GM13977 (cell line): ENCODE data around the gene PRKAG2.

Source experiments
- DNase-seq: peaks from one replicate; pipeline ENCODE4 v3.0.0; 2012; ENCODE audit warnings: low spot score
- in situ Hi-C: fragments of 300-500 bp; cut with MboI; formaldehyde crosslinking; loops from one replicate; pipeline ENCODE4 v1.12.0; 2022; ENCODE audit warnings: low sequenced_read_pairs, low pct_unique_long_range_greater_than_20kb, mixed read lengths, inconsistent platforms; ENCODE audit not compliant: unreplicated experiment
- TF ChIP-seq, protein P1 (sequence below): IDR thresholded peaks from 2 replicates; pipeline ENCODE4 v1.5.1; 2012; ENCODE audit warnings: mild to moderate bottlenecking, control low read depth; ENCODE audit not compliant: insufficient read depth; ENCODE audit errors: extremely low read depth, missing control alignments

The PRKAG2 gene

GRCh38 chr7:151804756-151805155 lies 72.2 kb downstream of the PRKAG2 start:
- no peak for DNase-seq
- in situ Hi-C loops: no loop called here
- TF ChIP-seq, protein P1, sequence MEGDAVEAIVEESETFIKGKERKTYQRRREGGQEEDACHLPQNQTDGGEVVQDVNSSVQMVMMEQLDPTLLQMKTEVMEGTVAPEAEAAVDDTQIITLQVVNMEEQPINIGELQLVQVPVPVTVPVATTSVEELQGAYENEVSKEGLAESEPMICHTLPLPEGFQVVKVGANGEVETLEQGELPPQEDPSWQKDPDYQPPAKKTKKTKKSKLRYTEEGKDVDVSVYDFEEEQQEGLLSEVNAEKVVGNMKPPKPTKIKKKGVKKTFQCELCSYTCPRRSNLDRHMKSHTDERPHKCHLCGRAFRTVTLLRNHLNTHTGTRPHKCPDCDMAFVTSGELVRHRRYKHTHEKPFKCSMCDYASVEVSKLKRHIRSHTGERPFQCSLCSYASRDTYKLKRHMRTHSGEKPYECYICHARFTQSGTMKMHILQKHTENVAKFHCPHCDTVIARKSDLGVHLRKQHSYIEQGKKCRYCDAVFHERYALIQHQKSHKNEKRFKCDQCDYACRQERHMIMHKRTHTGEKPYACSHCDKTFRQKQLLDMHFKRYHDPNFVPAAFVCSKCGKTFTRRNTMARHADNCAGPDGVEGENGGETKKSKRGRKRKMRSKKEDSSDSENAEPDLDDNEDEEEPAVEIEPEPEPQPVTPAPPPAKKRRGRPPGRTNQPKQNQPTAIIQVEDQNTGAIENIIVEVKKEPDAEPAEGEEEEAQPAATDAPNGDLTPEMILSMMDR: no peak

- DNase-seq: no peak
- in situ Hi-C loops: no loop called here
- TF ChIP-seq, protein P1: no peak
Observed at GRCh38 chr7:151803841-151804240, 73.1 kb downstream of the PRKAG2 start.

DNA sequence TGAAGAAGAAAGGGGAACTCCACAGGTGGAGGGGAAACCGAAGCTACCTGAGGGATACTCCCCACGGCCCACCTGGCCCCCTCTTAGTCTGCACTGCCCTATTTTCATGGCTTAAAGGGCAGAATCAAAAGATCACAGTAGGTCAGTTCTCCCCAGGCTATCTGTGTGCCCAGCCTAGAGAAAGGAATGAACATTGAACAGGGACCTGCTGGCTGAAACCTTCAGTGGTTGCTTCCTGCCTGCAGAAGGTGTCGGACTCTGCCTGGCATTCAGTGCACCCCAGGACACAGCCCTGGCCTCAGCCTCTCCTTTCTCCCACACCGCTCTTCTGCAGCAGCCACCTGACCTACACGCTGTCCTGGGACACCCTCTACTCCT lies 74.5 kb downstream of the PRKAG2 start:
- DNase-seq: no peak
- TF ChIP-seq, protein P1: no peak
- in situ Hi-C loops: no loop called here

DNA sequence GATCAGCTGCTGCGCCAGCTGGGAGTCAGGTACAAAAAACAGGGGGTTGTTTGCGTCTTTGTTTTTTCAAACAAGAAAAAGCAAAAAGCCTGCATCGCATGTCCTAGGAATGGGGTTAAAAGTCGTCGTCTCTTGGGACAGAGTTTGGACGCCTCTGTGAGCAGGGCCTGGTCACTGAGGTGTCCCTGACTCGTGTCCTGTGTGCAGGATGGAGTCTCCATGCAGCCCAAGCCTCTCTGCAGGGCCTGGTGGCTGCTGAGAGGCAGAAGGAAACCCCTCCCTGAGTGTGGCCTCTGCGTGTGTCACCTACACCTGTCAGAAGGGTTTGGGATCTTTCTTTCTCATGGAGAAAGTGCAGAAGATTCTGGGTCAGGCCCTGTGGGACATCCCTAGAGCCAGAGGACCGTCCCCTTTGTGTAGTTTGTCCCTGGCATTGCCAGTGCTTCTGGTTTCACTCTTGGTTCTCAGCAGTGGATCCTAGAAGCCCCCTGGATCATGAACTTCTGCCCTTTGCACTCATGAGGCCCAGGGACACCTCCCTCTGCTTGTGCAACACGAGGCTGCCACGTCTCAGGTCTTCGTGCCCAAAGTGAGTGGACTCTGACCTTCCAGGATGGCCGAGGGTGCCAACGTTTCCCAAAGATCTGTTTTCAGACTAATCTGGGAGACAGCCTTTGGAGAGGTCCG lies 75.0 kb downstream of the PRKAG2 start:
- TF ChIP-seq, protein P1: no peak
- DNase-seq: no peak
- in situ Hi-C loops: no loop called here

- TF ChIP-seq, protein P1: no peak
- DNase-seq: no peak
- in situ Hi-C loops: no loop called here
Observed at GRCh38 chr7:151801291-151801690, 75.6 kb downstream of the PRKAG2 start.

DNA sequence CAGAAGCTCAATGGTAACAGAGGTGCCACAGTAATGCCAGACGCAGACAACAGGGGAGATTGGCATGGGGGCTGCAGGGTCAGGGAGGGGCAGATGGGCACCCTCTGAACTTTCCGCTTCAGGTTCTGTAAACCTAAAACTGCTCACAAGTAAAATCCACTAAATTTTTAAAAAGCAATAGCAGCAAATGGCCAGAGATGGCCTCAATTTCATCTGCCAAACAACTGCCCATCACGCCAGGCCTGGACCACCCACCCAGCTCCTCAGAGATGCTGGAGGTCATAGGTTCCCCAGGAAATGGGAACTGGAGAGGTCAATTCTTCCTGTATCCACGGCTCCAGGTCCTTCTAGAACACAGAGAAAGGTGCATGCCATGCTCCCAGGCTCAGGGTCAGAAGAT lies 76.1 kb downstream of the PRKAG2 start:
- TF ChIP-seq, protein P1: no peak
- in situ Hi-C loops: no loop called here
- no peak for DNase-seq
